ENCODE data around the gene DTNBP1.

The DTNBP1 gene

GRCh38 chr6:15685619-15686018 lies 22.8 kb upstream of the DTNBP1 start:
- Histone ChIP-seq H4K20me1 (ENCODE audit: control insufficient read depth, insufficient read depth, low read depth, low read length) (no peaks in the 10 kb centered on the region), H3K4me2 (ENCODE audit: low read length) (peak overlapping the region; percentile 25; the same call in 1 of the 2 replicates), H3K36me3 (ENCODE audit: control insufficient read depth, low read length) (no peaks in the 10 kb centered on the region), H3K4me3 (ENCODE audit: low read length) (no peak overlapping the region), H3K79me2 (ENCODE audit: control insufficient read depth, low read length) (no peaks in the 10 kb centered on the region), H3K4me1 (ENCODE audit: control insufficient read depth, low read length) (peaks cover 37% of the 10 kb centered on the region), H3K9me2 (replicated peaks; ENCODE audit: control insufficient read depth, low read length) (no peaks in the 10 kb centered on the region), H3K27me3 (ENCODE audit: control insufficient read depth, low read length) (no peaks in the 10 kb centered on the region), H3K27ac (ENCODE audit: low read depth, low read length) (no peak overlapping the region), H3F3A (ENCODE audit: control insufficient read depth, insufficient read depth) (0 out of 2 replicates have a peak, but pooled peaks cover 2% of the 10 kb centered on the region), H3K9me3 (ENCODE audit: control insufficient read depth, insufficient read depth, low read length) (no peaks in the 10 kb centered on the region)
- TF ChIP-seq CTCF (IDR thresholded peaks at IDR 0.05; ENCODE audit: low read depth, low read length, poor library complexity, severe bottlenecking): no peak
- TF ChIP-seq EZH2phosphoT487 (IDR thresholded peaks at IDR 0.05; ENCODE audit: borderline replicate concordance, low read length): no peak

DNA sequence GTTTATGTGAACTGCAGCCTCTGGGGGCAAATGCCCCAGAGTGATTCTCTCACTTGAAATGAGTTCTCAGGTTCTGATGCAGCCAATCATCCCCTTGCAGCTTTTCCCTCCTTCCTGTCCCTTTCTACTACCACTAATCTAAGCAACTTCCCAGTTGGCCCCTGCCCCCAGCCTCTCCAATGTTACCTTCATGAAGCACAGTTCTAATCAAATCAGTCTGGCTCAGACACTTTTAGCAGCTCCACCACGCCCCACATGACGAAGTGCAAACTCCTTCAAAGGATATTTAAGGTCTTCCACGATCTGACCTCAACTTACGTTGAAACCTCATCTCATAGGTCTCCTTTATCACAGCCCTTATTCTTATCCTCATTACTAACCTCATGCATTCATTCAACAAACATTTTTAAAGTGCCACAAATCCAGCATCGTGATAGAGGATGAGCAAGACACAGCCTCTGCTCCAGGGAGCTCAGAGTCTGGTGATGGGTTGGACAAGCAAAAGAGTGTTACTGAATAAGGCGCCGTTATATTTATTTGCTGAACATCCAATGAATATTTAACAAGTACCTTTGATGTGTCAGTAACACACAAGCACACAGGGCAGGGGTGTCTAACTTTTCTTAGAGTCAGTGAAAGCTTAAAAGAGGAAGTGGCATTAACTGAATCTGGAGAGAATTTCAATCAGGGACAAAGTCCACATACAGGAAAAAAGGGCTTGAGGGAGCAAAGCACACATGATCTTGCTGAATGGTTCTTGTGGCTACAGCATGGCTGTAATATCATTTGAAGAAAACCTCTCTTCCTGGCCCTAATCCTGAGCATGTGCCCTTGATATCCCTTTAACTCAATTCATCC lies 20.4 kb upstream of the DTNBP1 start:
- H3K9me3 ChIP-seq (ENCODE audit: control insufficient read depth, insufficient read depth, low read length): no peaks in the 10 kb centered on the region

DNA sequence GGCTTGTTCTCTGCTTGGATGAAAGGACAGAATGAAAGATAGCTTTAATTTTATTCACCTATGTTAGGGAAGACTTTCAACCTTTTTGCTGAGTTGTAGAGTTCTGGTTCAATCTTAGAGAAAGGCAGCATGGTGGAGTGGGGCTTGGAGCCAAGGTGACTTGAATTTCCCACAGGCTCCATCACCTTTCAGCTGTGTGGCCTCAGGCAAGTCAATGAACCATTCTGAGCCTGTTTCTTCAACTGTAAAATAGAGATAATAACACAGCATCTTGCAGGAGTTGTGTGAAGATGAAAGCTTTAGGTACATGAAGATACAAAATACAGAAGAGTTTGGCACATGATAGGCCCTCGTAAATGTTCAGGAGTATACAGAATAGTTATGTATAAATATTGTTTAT lies 19.1 kb upstream of the DTNBP1 start:
- no peaks in the 10 kb centered on the region for H3K9me2 ChIP-seq (replicated peaks; ENCODE audit: control insufficient read depth, low read length)
- H3K79me2 ChIP-seq (ENCODE audit: control insufficient read depth, low read length): no peaks in the 10 kb centered on the region
- H3K36me3 ChIP-seq (ENCODE audit: control insufficient read depth, low read length): no peaks in the 10 kb centered on the region
- no peak overlapping the region for H3K4me3 ChIP-seq (ENCODE audit: low read length)
- H3K9me3 ChIP-seq (ENCODE audit: control insufficient read depth, insufficient read depth, low read length): no peaks in the 10 kb centered on the region
- H3K27me3 ChIP-seq (ENCODE audit: control insufficient read depth, low read length): no peaks in the 10 kb centered on the region
- H3F3A ChIP-seq (ENCODE audit: control insufficient read depth, insufficient read depth): 0 out of 2 replicates have a peak, but pooled peaks cover 2% of the 10 kb centered on the region
- peaks cover 42% of the 10 kb centered on the region for H3K4me1 ChIP-seq (ENCODE audit: control insufficient read depth, low read length)
- H3K4me2 ChIP-seq (ENCODE audit: low read length): no peak overlapping the region
- no peaks in the 10 kb centered on the region for H4K20me1 ChIP-seq (ENCODE audit: control insufficient read depth, insufficient read depth, low read depth, low read length)
- TF ChIP-seq CTCF (IDR thresholded peaks at IDR 0.05; ENCODE audit: low read depth, low read length, poor library complexity, severe bottlenecking) (no peak), EZH2phosphoT487 (IDR thresholded peaks at IDR 0.05; ENCODE audit: borderline replicate concordance, low read length) (no peak)
- H3K27ac ChIP-seq (ENCODE audit: low read depth, low read length): no peak overlapping the region

More for the DNA sequence above, 20.4 kb upstream of the DTNBP1 start:
- Histone ChIP-seq H3F3A (ENCODE audit: control insufficient read depth, insufficient read depth) (0 out of 2 replicates have a peak, but pooled peaks cover 2% of the 10 kb centered on the region), H3K4me1 (ENCODE audit: control insufficient read depth, low read length) (peaks cover 36% of the 10 kb centered on the region), H4K20me1 (ENCODE audit: control insufficient read depth, insufficient read depth, low read depth, low read length) (no peaks in the 10 kb centered on the region), H3K4me2 (ENCODE audit: low read length) (peak overlapping the region; percentile 49), H3K27ac (ENCODE audit: low read depth, low read length) (no peak overlapping the region), H3K79me2 (ENCODE audit: control insufficient read depth, low read length) (no peaks in the 10 kb centered on the region), H3K36me3 (ENCODE audit: control insufficient read depth, low read length) (no peaks in the 10 kb centered on the region), H3K9me2 (replicated peaks; ENCODE audit: control insufficient read depth, low read length) (no peaks in the 10 kb centered on the region), H3K4me3 (ENCODE audit: low read length) (peak overlapping the region; percentile 36; the same call in 1 of the 2 replicates), H3K27me3 (ENCODE audit: control insufficient read depth, low read length) (no peaks in the 10 kb centered on the region)
- TF ChIP-seq CTCF (IDR thresholded peaks at IDR 0.05; ENCODE audit: low read depth, low read length, poor library complexity, severe bottlenecking) (no peak), EZH2phosphoT487 (IDR thresholded peaks at IDR 0.05; ENCODE audit: borderline replicate concordance, low read length) (no peak)
